Testis (tissue), 3 donors: ENCODE data around the gene P2RX3. TPM values are rescaled to one million over a fixed set of nuclear protein-coding genes. Genes with fewer than 3 reads are reported as not detected.
"Not testable (repeated sequence)": the region's sequence is repeated elsewhere in the genome, so short reads cannot be mapped to it uniquely, and the experiment has no call there.

ENCODE experiments used
- DNase-seq: peaks from one replicate; pipeline ENCODE4 v3.0.0-alpha.2; 2019
- H3K27ac ChIP-seq, 2 donors: fragments of 200-600 bp; sonication (generic); one replicate each; pipeline ENCODE4 v1.5.1; 2019
- H3K27me3 ChIP-seq: fragments of 200-600 bp; sonication (generic); one replicate; pipeline ENCODE4 v1.5.1; 2019
- H3K36me3 ChIP-seq: fragments of 200-600 bp; sonication (generic); one replicate; pipeline ENCODE4 v1.5.1; 2017; ENCODE audit warnings: low read depth; ENCODE audit errors: missing control alignments
- H3K4me1 ChIP-seq: fragments of 200-600 bp; sonication (generic); one replicate; pipeline ENCODE4 v1.5.1; 2019
- H3K4me3 ChIP-seq, 2 donors: fragments of 200-600 bp; sonication (generic); one replicate each; pipeline ENCODE4 v1.5.1; 2017 to 2019
- H3K9me3 ChIP-seq: fragments of 200-600 bp; sonication (generic); one replicate; pipeline ENCODE4 v1.5.1; 2017
- POLR2A ChIP-seq: fragments of 450-650 bp; IDR thresholded peaks from one replicate; pipeline ENCODE4 v1.6.1; 2017; ENCODE audit warnings: antibody characterized with exemption, mild to moderate bottlenecking, moderate library complexity
- WGBS, 2 donors: methylation state at CpG; one replicate each; pipeline ENCODE4 v1.1.5; 2018; 5-methylcytosine and 5-hydroxymethylcytosine counted together
- intact Hi-C: fragments of 100-400 bp; cut with DNase I; formaldehyde crosslinking; loops from one replicate; pipeline ENCODE4 v1.15.1; 2023; ENCODE audit warnings: low total_unique reads
- polyA plus RNA-seq: library from polyadenylated mRNA; stranded (reverse); fragments of 350-450 nt; fragmentation: Illumina TruSeq; extraction: RNeasy Lipid Tissue Mini Kit (QIAGEN cat#74804); gene quantifications from one replicate; pipeline ENCODE4 v1.2.3, GENCODE V29; 2014; ENCODE audit warnings: low read depth, low replicate concordance; ENCODE audit not compliant: insufficient read depth
- total RNA-seq, 2 donors: library from RNA; depleted of rRNA; stranded (reverse); fragments of >200 nt; gene quantifications; one replicate each; pipeline ENCODE4 v1.2.3, GENCODE V29; 2016
- TF ChIP-seq, protein P1 (sequence below), 3 experiments: fragments of 450-650 bp in 2 of 3; fragments of 200-600 bp in 1 of 3; sonication (generic) in 1 of 3; IDR thresholded peaks; one replicate each; pipeline ENCODE4 v1.5.1; 2016 to 2019; ENCODE audit warnings: antibody characterized with exemption in 3 of 3, mild to moderate bottlenecking in 2 of 3, moderate library complexity in 1 of 3

The P2RX3 gene
- total and polyA plus RNA-seq, 3 donors from 2014 or later: 2.5 to 8.5 (median 3.3) TPM

- Histone ChIP-seq H3K27ac (no peak overlapping the region), H3K36me3 (no peaks in the 10 kb centered on the region), H3K4me3 (no peak overlapping the region), H3K27me3 (no peaks in the 10 kb centered on the region), H3K9me3 (no peaks in the 10 kb centered on the region), H3K4me1 (no peaks in the 10 kb centered on the region)
- WGBS, 2 donors: 84 to 91% methylated on average over 5 of the region's 5 CpGs
- DNase-seq: no peak
- no peak for TF ChIP-seq POLR2A
- TF ChIP-seq, protein P1, sequence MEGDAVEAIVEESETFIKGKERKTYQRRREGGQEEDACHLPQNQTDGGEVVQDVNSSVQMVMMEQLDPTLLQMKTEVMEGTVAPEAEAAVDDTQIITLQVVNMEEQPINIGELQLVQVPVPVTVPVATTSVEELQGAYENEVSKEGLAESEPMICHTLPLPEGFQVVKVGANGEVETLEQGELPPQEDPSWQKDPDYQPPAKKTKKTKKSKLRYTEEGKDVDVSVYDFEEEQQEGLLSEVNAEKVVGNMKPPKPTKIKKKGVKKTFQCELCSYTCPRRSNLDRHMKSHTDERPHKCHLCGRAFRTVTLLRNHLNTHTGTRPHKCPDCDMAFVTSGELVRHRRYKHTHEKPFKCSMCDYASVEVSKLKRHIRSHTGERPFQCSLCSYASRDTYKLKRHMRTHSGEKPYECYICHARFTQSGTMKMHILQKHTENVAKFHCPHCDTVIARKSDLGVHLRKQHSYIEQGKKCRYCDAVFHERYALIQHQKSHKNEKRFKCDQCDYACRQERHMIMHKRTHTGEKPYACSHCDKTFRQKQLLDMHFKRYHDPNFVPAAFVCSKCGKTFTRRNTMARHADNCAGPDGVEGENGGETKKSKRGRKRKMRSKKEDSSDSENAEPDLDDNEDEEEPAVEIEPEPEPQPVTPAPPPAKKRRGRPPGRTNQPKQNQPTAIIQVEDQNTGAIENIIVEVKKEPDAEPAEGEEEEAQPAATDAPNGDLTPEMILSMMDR (IDR thresholded peaks at IDR 0.05): no peak
- intact Hi-C loops: no loop called here
These were observed 61.1 kb downstream of the P2RX3 start for GRCh38 chr11:57399221-57399620.

- Histone ChIP-seq H3K4me1 (no peaks in the 10 kb centered on the region), H3K27ac (no peak overlapping the region), H3K9me3 (no peaks in the 10 kb centered on the region), H3K27me3 (no peaks in the 10 kb centered on the region), H3K4me3 (no peak overlapping the region), H3K36me3 (no peaks in the 10 kb centered on the region)
- TF ChIP-seq, protein P1 (IDR thresholded peaks at IDR 0.05): no peak
- TF ChIP-seq POLR2A: no peak
- WGBS, 2 donors: 88 to 89% methylated on average over 4 of the region's 4 CpGs
- intact Hi-C loops: no loop called here
- DNase-seq: no peak
These were observed 61.9 kb downstream of the P2RX3 start for GRCh38 chr11:57399972-57400578.

DNA sequence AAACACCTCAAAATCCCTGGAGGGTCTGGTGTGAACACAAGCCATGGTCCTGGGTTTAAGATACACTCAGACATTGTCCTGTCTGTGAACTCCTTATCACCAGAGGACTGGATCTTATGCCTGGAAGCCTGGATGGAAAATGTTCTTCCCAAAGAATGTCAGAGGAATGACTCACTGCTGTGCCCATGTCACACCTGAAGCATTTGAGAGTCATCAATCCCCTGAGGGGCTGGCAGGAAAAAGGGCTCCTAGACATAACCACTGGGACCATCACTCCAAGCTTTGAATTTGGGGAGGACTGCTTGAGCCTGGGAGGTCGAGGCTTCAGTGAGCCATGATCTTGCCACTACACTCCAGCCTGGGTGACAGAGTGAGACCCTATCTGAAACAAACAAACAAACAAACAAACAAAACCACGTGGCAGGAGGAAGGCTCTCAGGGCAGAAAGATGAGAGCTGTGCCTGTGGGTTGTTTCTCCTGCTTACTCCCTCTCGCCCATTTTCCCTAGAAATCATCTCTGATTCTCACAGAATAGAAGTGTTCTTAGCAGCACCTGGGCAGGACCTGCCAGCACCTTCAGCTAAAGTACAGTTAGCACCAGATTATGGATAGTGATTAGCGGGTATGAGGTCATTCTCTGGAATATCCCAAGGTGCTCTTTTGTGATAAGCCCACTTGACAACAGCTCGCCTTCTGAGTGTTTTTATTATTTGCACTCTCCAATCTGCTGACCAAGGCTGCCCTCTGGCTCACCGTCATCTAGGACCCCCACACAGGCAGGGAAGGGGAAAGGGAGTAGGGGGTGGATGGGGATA is 64.2 kb downstream of the P2RX3 start:
- intact Hi-C loops: no loop called here
- Histone ChIP-seq H3K4me3 (no peak overlapping the region), H3K27ac (no peak overlapping the region), H3K9me3 (no peaks in the 10 kb centered on the region), H3K27me3 (no peaks in the 10 kb centered on the region), H3K36me3 (no peaks in the 10 kb centered on the region), H3K4me1 (no peaks in the 10 kb centered on the region)
- DNase-seq: no peak
- 72 to 84% methylated on average over 6 of the region's 6 CpGs for WGBS, 2 donors
- TF ChIP-seq POLR2A: no peak
- TF ChIP-seq, protein P1 (IDR thresholded peaks at IDR 0.05): no peak

DNA sequence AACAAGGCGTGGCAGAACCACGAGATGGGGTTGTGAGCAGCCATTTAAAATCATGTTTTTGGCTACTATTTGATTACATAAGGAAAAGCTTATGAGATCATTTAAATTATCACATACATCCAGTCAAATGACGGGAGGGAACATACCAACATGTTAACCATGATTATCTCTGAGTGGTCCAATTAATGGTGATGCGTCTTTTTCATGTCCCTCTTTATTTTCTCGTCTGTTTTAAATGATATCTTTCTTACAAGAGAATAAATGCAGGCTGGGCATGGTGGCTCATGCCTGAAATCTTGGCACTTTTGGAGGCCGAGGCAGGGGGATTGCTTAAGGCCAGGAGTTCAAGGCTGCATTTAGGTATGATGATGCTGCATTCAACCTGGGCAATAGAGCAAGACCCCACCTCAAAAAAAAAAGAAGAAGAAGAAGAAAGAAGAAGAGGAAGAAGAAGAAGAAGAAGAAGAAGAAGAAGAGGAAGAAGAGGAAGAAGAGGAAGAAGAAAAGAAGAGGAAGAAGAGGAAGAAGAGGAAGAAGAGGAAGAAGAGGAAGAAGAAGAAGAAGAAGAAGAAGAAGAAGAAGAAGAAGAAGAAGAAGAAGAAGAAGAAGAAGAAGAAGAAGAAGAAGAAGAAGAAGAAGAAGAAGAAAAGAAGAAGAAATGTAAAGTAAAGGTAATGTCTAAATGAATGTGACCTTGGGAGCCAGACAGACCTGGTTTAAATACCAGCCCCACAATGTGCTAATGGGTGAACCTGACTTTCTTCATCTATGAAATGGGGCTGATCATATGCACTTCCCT is 65.0 kb downstream of the P2RX3 start:
- H3K36me3 ChIP-seq, H3K27me3 ChIP-seq, DNase-seq, intact Hi-C loops, H3K4me1 ChIP-seq, H3K27ac ChIP-seq, H3K9me3 ChIP-seq, H3K4me3 ChIP-seq: not testable (repeated sequence)
- WGBS, 2 donors: 84 to 85% methylated on average over 6 of the region's 6 CpGs

GRCh38 chr11:57403802-57404147 is 65.6 kb downstream of the P2RX3 start:
- Histone ChIP-seq H3K4me1 (no peaks in the 10 kb centered on the region), H3K36me3 (no peaks in the 10 kb centered on the region), H3K4me3 (no peak overlapping the region), H3K27ac (no peak overlapping the region), H3K27me3 (no peaks in the 10 kb centered on the region), H3K9me3 (no peaks in the 10 kb centered on the region)
- intact Hi-C loops: no loop called here
- TF ChIP-seq, protein P1 (IDR thresholded peaks at IDR 0.05): no peak
- no peak for TF ChIP-seq POLR2A
- WGBS, 2 donors: 88 to 91% methylated on average over 2 of the region's 2 CpGs
- DNase-seq: no peak
